Activated B cell treated with CpG ODN at 0.5 μM for 24 hours (primary cell): ENCODE measurements around the gene UBL7. TPM values are rescaled to one million over a fixed set of nuclear protein-coding genes. Genes with fewer than 3 reads are reported as not detected.

Source experiments
- ATAC-seq: fragments of 200-7000 bp; cut with Tn5 transposase; one replicate; pipeline ENCODE4 v1.10.0; 2021; ENCODE audit warnings: low read depth, mild to moderate bottlenecking, moderate library complexity
- CTCF ChIA-PET: fragments of 350-600 bp; sonication (Branson Sonifier 250); formaldehyde crosslinking; loops from one replicate; lab custom pipeline; 2021; ENCODE audit warnings: antibody characterized with exemption; lab: Charles Lee
- POLR2A ChIA-PET: fragments of 350-600 bp; sonication (Branson Sonifier 250); formaldehyde crosslinking; loops from one replicate; lab custom pipeline; 2021; ENCODE audit warnings: antibody characterized with exemption; lab: Charles Lee
- DNase-seq: peaks from one replicate; pipeline ENCODE4 v3.0.0; 2022
- H3K27ac Mint-ChIP-seq: one replicate; pipeline ENCODE4 v1.8.0; 2020; ENCODE audit warnings: mixed read lengths
- H3K27me3 Mint-ChIP-seq: one replicate; pipeline ENCODE4 v1.8.0; 2021; ENCODE audit warnings: mixed read lengths
- H3K36me3 Mint-ChIP-seq: one replicate; pipeline ENCODE4 v1.8.0; 2021; ENCODE audit warnings: low read depth, mixed read lengths
- H3K4me1 Mint-ChIP-seq: one replicate; pipeline ENCODE4 v1.8.0; 2021; ENCODE audit warnings: mixed read lengths
- H3K4me3 Mint-ChIP-seq: one replicate; pipeline ENCODE4 v1.8.0; 2020; ENCODE audit warnings: mild to moderate bottlenecking, mixed read lengths
- H3K9me3 Mint-ChIP-seq: one replicate; pipeline ENCODE4 v1.8.0; 2020; ENCODE audit warnings: mixed read lengths
- intact Hi-C: fragments of 100-400 bp; cut with micrococcal nuclease; formaldehyde crosslinking; loops from one replicate; pipeline ENCODE4 v1.15.1; 2024
- total RNA-seq: library from RNA; stranded (reverse); gene quantifications from 2 replicates; pipeline ENCODE4 v1.2.3, GENCODE V29; 2022
- TF ChIP-seq, protein P1 (sequence below): fragments of 200-600 bp; IDR thresholded peaks from one replicate; pipeline ENCODE4 v1.8.0; 2022; ENCODE audit warnings: antibody characterized with exemption, mild to moderate bottlenecking

UBL7 gene
- total RNA-seq, 1 donor from 2014 or later, result 48.8 TPM

DNA sequence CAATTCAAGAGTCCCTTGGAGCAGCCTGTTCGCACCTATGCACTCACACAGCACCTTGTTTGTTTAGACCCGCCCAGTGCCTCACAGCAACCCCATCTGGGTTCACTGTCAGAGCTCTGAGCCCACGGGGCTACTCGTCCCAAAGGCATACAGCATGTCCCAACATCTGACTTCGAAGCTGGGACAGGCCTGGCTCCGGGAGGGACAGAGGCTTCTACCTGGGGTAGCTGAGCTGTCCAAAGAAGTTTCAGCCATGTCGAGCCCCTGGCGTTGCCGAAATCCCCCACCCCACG is 64.9 kb downstream of the UBL7 start:
- peak overlapping the region; percentile 99 for H3K27ac Mint-ChIP-seq
- ChIA-PET CTCF (interaction anchor here (0.7 to 5.7 kb wide), 4 partner anchors 13 to 42 kb away, joined by 3 to 67 read pairs (median 6); no protein-coding TSS in a partner anchor), POLR2A (interaction anchor here (0.8 to 16.5 kb wide), 17 partner anchors 8 to 394 kb away, joined by 3 to 563 read pairs (median 6); partner anchors contain the start of genes ARID3B, CLK3, CSK and SEMA7A)
- intact Hi-C loops, result loop anchor here (1.0 to 2.0 kb wide), 6 partner anchors 8 to 1057 kb away; partner anchors contain the start of gene UBL7
- H3K4me1 Mint-ChIP-seq, result peaks cover 100% of the 10 kb centered on the region
- H3K27me3 Mint-ChIP-seq, result no peaks in the 10 kb centered on the region
- H3K36me3 Mint-ChIP-seq, result no peaks in the 10 kb centered on the region
- TF ChIP-seq, protein P1, sequence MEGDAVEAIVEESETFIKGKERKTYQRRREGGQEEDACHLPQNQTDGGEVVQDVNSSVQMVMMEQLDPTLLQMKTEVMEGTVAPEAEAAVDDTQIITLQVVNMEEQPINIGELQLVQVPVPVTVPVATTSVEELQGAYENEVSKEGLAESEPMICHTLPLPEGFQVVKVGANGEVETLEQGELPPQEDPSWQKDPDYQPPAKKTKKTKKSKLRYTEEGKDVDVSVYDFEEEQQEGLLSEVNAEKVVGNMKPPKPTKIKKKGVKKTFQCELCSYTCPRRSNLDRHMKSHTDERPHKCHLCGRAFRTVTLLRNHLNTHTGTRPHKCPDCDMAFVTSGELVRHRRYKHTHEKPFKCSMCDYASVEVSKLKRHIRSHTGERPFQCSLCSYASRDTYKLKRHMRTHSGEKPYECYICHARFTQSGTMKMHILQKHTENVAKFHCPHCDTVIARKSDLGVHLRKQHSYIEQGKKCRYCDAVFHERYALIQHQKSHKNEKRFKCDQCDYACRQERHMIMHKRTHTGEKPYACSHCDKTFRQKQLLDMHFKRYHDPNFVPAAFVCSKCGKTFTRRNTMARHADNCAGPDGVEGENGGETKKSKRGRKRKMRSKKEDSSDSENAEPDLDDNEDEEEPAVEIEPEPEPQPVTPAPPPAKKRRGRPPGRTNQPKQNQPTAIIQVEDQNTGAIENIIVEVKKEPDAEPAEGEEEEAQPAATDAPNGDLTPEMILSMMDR, result no peak
- H3K4me3 Mint-ChIP-seq, result peak overlapping the region; percentile 80
- peak; percentile 7 for ATAC-seq
- H3K9me3 Mint-ChIP-seq, result no peaks in the 10 kb centered on the region
- no peak for DNase-seq

Other genes with a start within 250 kb of the UBL7 start
- not detected in 2 replicates for gene CCDC33, start 224.8 kb downstream of the UBL7 start, total RNA-seq
- not detected in 2 replicates for gene CYP11A1, start 93.5 kb downstream of the UBL7 start, total RNA-seq
- 159 and 178 TPM in 2 replicates for gene SEMA7A, start 27.2 kb downstream of the UBL7 start, total RNA-seq
- gene ARID3B, start 80.1 kb upstream of the UBL7 start, total RNA-seq, result 24.8 and 26.9 TPM in 2 replicates
- 100 and 116 TPM in 2 replicates for gene CLK3, start 154.7 kb upstream of the UBL7 start, total RNA-seq
- gene EDC3, start 234.9 kb upstream of the UBL7 start, total RNA-seq, result 44.8 and 49.5 TPM in 2 replicates